Femur (tissue), 1 donor: ENCODE data around the gene COL17A1.

Experiments
- DNase-seq: peaks from one replicate; pipeline ENCODE4 v3.0.0-alpha.2; 2017

COL17A1 gene

GRCh38 chr10:104032144-104032775 lies 53.4 kb downstream of the COL17A1 start:
- DNase-seq: peak; percentile 10

- DNase-seq: no peak
Observed at GRCh38 chr10:104031631-104032030, 54.0 kb downstream of the COL17A1 start.

- no peak for DNase-seq
Observed at GRCh38 chr10:104029521-104029860, 56.2 kb downstream of the COL17A1 start.

- DNase-seq: no peak
Observed at GRCh38 chr10:104028823-104029520, 56.7 kb downstream of the COL17A1 start.

GRCh38 chr10:104028146-104028545 lies 57.5 kb downstream of the COL17A1 start:
- DNase-seq: no peak

GRCh38 chr10:104026762-104027161 lies 58.9 kb downstream of the COL17A1 start:
- no peak for DNase-seq

- no peak for DNase-seq
Observed at GRCh38 chr10:104025524-104025923, 60.2 kb downstream of the COL17A1 start.

- DNase-seq: no peak
Observed at GRCh38 chr10:104022026-104022425, 63.7 kb downstream of the COL17A1 start.

GRCh38 chr10:104021246-104021645 lies 64.4 kb downstream of the COL17A1 start:
- DNase-seq: no peak

GRCh38 chr10:104020020-104020419 lies 65.7 kb downstream of the COL17A1 start:
- no peak for DNase-seq

- DNase-seq: no peak
Observed at GRCh38 chr10:104018471-104018870, 67.2 kb downstream of the COL17A1 start.

GRCh38 chr10:104016661-104017060 lies 69.0 kb downstream of the COL17A1 start:
- DNase-seq: no peak

- DNase-seq: no peak
Observed at GRCh38 chr10:104014176-104014575, 71.5 kb downstream of the COL17A1 start.

GRCh38 chr10:104013489-104013888 lies 72.2 kb downstream of the COL17A1 start:
- DNase-seq: no peak

GRCh38 chr10:104011904-104012303 lies 73.8 kb downstream of the COL17A1 start:
- DNase-seq: no peak

GRCh38 chr10:104005172-104005863 lies 80.4 kb downstream of the COL17A1 start:
- no peak for DNase-seq

- DNase-seq: no peak
Observed at GRCh38 chr10:104002911-104003310, 82.8 kb downstream of the COL17A1 start.

- DNase-seq: no peak
Observed at GRCh38 chr10:103998805-103999204, 86.9 kb downstream of the COL17A1 start.

GRCh38 chr10:103995134-103995533 lies 90.5 kb downstream of the COL17A1 start:
- DNase-seq: no peak

- no peak for DNase-seq
Observed at GRCh38 chr10:103991393-103992128, 94.1 kb downstream of the COL17A1 start.

GRCh38 chr10:103990531-103990930 lies 95.1 kb downstream of the COL17A1 start:
- no peak for DNase-seq

- DNase-seq: no peak
Observed at GRCh38 chr10:103990121-103990520, 95.6 kb downstream of the COL17A1 start.

- no peak for DNase-seq
Observed at GRCh38 chr10:103986360-103986759, 99.3 kb downstream of the COL17A1 start.
